Mucosa of rectum (tissue), 2 donors: Measurements from ENCODE around the gene PNPLA2.

Experiments used
- H3K27ac ChIP-seq, 2 donors: one replicate each; pipeline ENCODE4 v1.7.0; 2013; ENCODE audit warnings: inconsistent platforms in 2 of 2, low read depth in 2 of 2, low read length in 2 of 2
- H3K27me3 ChIP-seq, 2 donors: one replicate each; pipeline ENCODE4 v1.7.0; 2013; ENCODE audit warnings: low read length in 2 of 2; ENCODE audit not compliant: control insufficient read depth in 2 of 2, insufficient read depth in 2 of 2
- H3K36me3 ChIP-seq, 2 donors: one replicate each; pipeline ENCODE4 v1.7.0; 2013; ENCODE audit warnings: low read length in 2 of 2; ENCODE audit not compliant: control insufficient read depth in 2 of 2, insufficient read depth in 2 of 2
- H3K4me1 ChIP-seq, 2 donors: one replicate each; pipeline ENCODE4 v1.7.0; 2013; ENCODE audit warnings: low read length in 2 of 2, mild to moderate bottlenecking in 1 of 2; ENCODE audit not compliant: control insufficient read depth in 2 of 2, insufficient read depth in 2 of 2
- H3K4me3 ChIP-seq, 2 donors: one replicate each; pipeline ENCODE4 v1.7.0; 2013; ENCODE audit warnings: low read length in 2 of 2
- H3K9ac ChIP-seq, 2 donors: one replicate each; pipeline ENCODE4 v1.7.0; 2013; ENCODE audit warnings: low read length in 2 of 2, low read depth in 1 of 2, mild to moderate bottlenecking in 1 of 2
- H3K9me3 ChIP-seq, 2 donors: one replicate each; pipeline ENCODE4 v1.7.0; 2013; ENCODE audit warnings: low read length in 2 of 2; ENCODE audit not compliant: control insufficient read depth in 2 of 2
- donor health status: healthy.
- donor health status: Normal muscosa, but diverticular disease.

Gene PNPLA2

DNA sequence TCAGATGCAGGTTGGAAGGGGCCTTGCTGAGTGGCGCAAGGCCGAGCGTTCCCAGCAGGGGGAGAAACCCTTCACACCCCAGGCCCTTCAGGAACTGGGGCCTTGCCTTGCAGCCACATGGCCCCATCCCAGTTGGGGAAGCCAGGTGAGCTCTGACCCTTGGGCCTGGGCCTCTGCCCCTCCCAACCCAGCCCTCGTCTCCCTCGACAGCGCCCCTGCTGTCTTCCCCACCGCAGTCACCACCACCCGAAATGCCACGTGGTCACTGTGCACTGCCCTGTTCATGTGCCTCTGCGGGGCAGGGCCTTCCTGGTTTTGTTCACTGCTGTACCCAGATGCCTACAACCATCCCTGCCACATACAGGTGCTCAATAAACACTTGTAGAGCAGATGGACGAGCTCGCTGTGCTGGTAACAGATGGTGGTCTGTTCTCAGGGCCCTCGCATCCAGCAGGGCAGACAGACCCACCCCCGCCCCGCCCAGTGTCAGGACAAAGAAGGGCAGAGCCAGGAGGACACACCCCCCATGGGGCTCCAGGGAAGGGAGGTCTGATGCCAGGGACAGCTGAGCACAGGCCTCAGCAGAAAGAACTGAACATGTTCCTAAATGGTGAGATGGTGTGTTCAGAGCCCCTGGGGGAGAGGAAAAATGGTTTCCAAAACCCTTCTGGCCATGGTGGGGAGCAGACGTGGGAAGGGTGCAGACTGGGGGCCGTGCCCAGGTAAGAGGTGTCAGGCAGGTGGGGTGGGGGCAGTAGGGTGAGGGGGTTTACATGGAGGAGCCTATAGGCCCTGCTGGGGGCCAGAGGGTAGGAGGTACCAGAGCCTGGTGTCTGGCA, 19.9 kb downstream of the PNPLA2 start:
- Histone ChIP-seq H3K9me3 (no peaks in the 10 kb centered on the region), H3K9ac (peak overlapping the region in 1 of 2 donors; percentile 3), H3K4me3 (peak overlapping the region in 1 of 2 donors; percentile 9), H3K36me3 (peaks cover 33 to 41% of the 10 kb centered on the region in 2 donors), H3K27ac (peak overlapping the region; percentile 32 to 52), H3K27me3 (no peaks in the 10 kb centered on the region), H3K4me1 (peaks cover 40 to 59% of the 10 kb centered on the region in 2 donors)

- H3K36me3 ChIP-seq = peaks cover 33 to 41% of the 10 kb centered on the region in 2 donors
- no peak overlapping the region for H3K4me3 ChIP-seq
- H3K4me1 ChIP-seq = peaks cover 41 to 57% of the 10 kb centered on the region in 2 donors
- H3K9me3 ChIP-seq = no peaks in the 10 kb centered on the region
- H3K27me3 ChIP-seq = no peaks in the 10 kb centered on the region
- peak overlapping the region in 1 of 2 donors; percentile 3 for H3K9ac ChIP-seq
- peak overlapping the region; percentile 9 to 32 for H3K27ac ChIP-seq
These were observed 20.5 kb downstream of the PNPLA2 start for GRCh38 chr11:839280-839623.

DNA sequence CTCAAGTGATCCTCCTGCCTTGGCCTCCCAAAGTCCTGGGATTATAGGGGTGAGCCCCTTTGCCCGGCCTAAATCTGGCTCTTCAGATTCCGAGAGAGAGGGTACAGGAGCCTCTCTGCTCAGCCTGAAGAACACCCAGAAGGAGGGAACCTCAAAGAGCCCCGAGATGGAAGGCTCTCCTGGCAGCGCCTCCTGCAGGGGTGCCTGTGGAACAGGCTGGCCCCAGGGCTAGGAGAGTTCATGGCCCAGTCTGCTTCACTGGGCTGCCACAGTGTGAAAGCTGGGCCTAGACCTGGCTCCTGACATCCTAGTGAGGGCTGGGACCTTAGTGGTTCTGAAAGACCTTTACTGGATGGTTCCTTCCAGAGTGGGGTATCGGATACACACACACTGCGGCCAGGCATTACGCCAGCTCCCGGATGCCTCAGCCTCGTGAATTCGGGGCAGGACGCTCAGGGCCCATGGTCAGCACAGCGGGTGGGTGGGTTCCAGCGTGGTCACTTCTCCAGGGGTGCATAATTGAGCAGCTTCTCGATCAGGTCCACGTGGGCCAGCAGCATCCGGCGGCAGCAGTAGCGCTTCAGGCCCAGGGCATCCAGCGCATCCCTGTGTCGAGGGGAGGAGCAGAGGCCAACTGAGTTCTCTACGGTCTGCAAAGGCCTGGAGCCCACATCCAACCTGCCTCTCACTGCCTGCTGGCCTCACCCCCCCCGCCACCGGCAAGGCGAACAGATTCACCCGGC, 21.3 kb downstream of the PNPLA2 start:
- Histone ChIP-seq H3K9me3 (no peaks in the 10 kb centered on the region), H3K9ac (no peak overlapping the region), H3K4me3 (no peak overlapping the region), H3K27me3 (no peaks in the 10 kb centered on the region), H3K27ac (no peak overlapping the region), H3K4me1 (peaks cover 38 to 53% of the 10 kb centered on the region in 2 donors), H3K36me3 (peaks cover 33 to 41% of the 10 kb centered on the region in 2 donors)

- H3K36me3 ChIP-seq = peaks cover 23 to 35% of the 10 kb centered on the region in 2 donors
- H3K27me3 ChIP-seq = no peaks in the 10 kb centered on the region
- H3K9ac ChIP-seq = peak overlapping the region; percentile 81 to 84
- peak overlapping the region; percentile 90 to 96 for H3K4me3 ChIP-seq
- H3K9me3 ChIP-seq = no peaks in the 10 kb centered on the region
- peaks cover 37 to 48% of the 10 kb centered on the region in 2 donors for H3K4me1 ChIP-seq
- H3K27ac ChIP-seq = peak overlapping the region; percentile 85 to 87
These were observed 23.3 kb downstream of the PNPLA2 start for GRCh38 chr11:841981-842369.

DNA sequence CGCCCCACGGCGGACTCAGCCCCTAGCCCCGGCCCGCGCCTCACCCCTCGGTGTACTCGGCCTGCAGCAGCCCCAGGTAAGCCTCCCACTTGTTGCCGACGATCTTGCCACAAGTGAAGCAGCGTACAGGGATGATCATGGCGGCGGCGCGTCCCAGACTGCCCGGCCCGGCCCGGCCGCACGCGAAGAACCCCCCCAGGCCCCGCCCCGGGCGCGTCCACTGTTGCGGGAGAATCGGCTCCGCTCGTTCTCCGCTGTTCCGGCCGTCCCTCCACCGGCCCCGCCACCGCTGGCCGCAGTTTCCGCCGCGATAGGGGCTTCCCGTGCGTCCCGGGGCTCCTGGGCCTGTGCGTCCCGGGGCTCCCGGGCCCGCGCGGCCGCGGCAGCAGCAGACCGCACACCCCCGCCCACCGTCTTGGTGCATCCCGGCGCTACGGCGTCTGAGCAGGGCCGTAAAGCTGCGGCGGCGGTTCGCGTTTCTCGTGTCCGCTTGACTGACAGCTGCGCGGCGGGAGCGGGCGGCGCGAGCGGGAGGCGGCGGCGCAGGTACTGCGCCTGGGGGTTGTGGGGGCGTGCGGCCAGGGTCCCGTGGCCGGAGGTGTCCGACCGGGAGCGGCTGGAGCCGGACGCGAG, 23.8 kb downstream of the PNPLA2 start, which contains the start of the genes POLR2L and TSPAN4:
Gene POLR2L (minus strand): TSS at position 160 of the 633 bp plus-strand sequence. CDS start 21 bp downstream, at position 139.
Gene TSPAN4 (plus strand): TSS at position 483 of the 633 bp plus-strand sequence. CDS start 7,453 bp downstream, outside the sequence.
- H3K27me3 ChIP-seq = no peaks in the 10 kb centered on the region
- peak within 1 kb of the TSS; percentile 90 to 96 for H3K4me3 ChIP-seq
- peaks cover 37 to 43% of the 10 kb centered on the region in 2 donors for H3K4me1 ChIP-seq
- H3K9ac ChIP-seq = peak within 1 kb of the TSS; percentile 81 to 84
- peaks cover 18 to 30% of the 10 kb centered on the region in 2 donors for H3K36me3 ChIP-seq
- peak within 1 kb of the TSS; percentile 85 to 87 for H3K27ac ChIP-seq
- no peaks in the 10 kb centered on the region for H3K9me3 ChIP-seq

GRCh38 chr11:843086-843734, 24.5 kb downstream of the PNPLA2 start:
- H3K4me3 ChIP-seq = peak overlapping the region; percentile 62 to 96
- H3K4me1 ChIP-seq = peaks cover 37% of the 10 kb centered on the region in 2 donors
- peak overlapping the region; percentile 32 to 63 for H3K9ac ChIP-seq
- H3K36me3 ChIP-seq = peaks cover 15 to 24% of the 10 kb centered on the region in 2 donors
- no peaks in the 10 kb centered on the region for H3K9me3 ChIP-seq
- peak overlapping the region; percentile 72 to 87 for H3K27ac ChIP-seq
- peaks cover 0 to under 1% of the 10 kb centered on the region in 2 donors for H3K27me3 ChIP-seq

GRCh38 chr11:843818-844692, 25.3 kb downstream of the PNPLA2 start:
- Histone ChIP-seq H3K27me3 (peaks cover 5% of the 10 kb centered on the region in 2 donors), H3K4me3 (peak overlapping the region; percentile 62 to 96), H3K9me3 (no peaks in the 10 kb centered on the region), H3K36me3 (peaks cover 10 to 17% of the 10 kb centered on the region in 2 donors), H3K27ac (peak overlapping the region; percentile 72 to 87), H3K4me1 (peaks cover 34 to 36% of the 10 kb centered on the region in 2 donors), H3K9ac (peak overlapping the region in 1 of 2 donors; percentile 29)

- Histone ChIP-seq H3K9me3 (no peaks in the 10 kb centered on the region), H3K9ac (peak overlapping the region in 1 of 2 donors; percentile 37), H3K4me1 (peaks cover 32 to 37% of the 10 kb centered on the region in 2 donors), H3K4me3 (peak overlapping the region; percentile 56 to 96), H3K27me3 (peaks cover 5% of the 10 kb centered on the region in 2 donors), H3K36me3 (peaks cover 4 to 8% of the 10 kb centered on the region in 2 donors), H3K27ac (peak overlapping the region; percentile 72 to 87)
These were observed 26.3 kb downstream of the PNPLA2 start for GRCh38 chr11:844693-845644.
